Tibial nerve (tissue), 4 donors: ENCODE results near the gene FOXJ3. TPM values are rescaled to one million over a fixed set of nuclear protein-coding genes. Genes with fewer than 3 reads are reported as not detected.

ENCODE experiments used
- DNase-seq, 2 donors: peaks; one replicate each; pipeline ENCODE4 v3.0.0-alpha.2; 2019; ENCODE audit warnings: low spot score in 2 of 2
- H3K27ac ChIP-seq, 4 donors: fragments of 200-600 bp; sonication (generic) in 3 of 4; one replicate each; pipeline ENCODE4 v1.5.1; 2017 to 2019; ENCODE audit warnings: mild to moderate bottlenecking in 1 of 4
- H3K27me3 ChIP-seq, 2 donors: fragments of 200-600 bp; sonication (generic) in 1 of 2; one replicate each; pipeline versions ENCODE4 v1.5.1 to v1.6.0; 2017 to 2019
- H3K36me3 ChIP-seq, 3 donors: fragments of 200-600 bp; sonication (generic); one replicate each; pipeline ENCODE4 v1.5.1; 2018 to 2019
- H3K4me1 ChIP-seq, 4 donors: fragments of 200-600 bp; sonication (generic) in 3 of 4; one replicate each; pipeline ENCODE4 v1.5.1; 2017 to 2019
- H3K4me3 ChIP-seq, 4 donors: fragments of 200-600 bp; sonication (generic) in 3 of 4; one replicate each; pipeline ENCODE4 v1.5.1; 2017 to 2019; ENCODE audit warnings: mild to moderate bottlenecking in 1 of 4, moderate library complexity in 1 of 4
- H3K9me3 ChIP-seq, 4 donors: fragments of 200-600 bp; sonication (generic) in 3 of 4; one replicate each; pipeline ENCODE4 v1.5.1; 2017 to 2019
- EP300 ChIP-seq, 2 donors: sonication (generic); formaldehyde crosslinking; IDR thresholded peaks; one replicate each; pipeline ENCODE4 v1.6.1; 2017; ENCODE audit warnings: antibody characterized with exemption in 2 of 2, mild to moderate bottlenecking in 1 of 2
- POLR2A ChIP-seq, 2 donors: fragments of 450-650 bp; IDR thresholded peaks; one replicate each; pipeline ENCODE4 v1.6.1; 2017; ENCODE audit warnings: antibody characterized with exemption in 2 of 2, mild to moderate bottlenecking in 2 of 2, moderate library complexity in 2 of 2
- WGBS, 2 donors: methylation state at CpG; one replicate each; pipeline ENCODE4 v1.1.5; 2018; 5-methylcytosine and 5-hydroxymethylcytosine counted together
- total RNA-seq, 4 donors: library from RNA; depleted of rRNA; stranded (reverse); fragments of >200 nt; gene quantifications; one replicate each; pipeline ENCODE4 v1.1.0, GENCODE V29; 2016
- TF ChIP-seq, protein P1 (sequence below), 5 experiments: fragments of 200-600 bp in 3 of 5; fragments of 450-650 bp in 2 of 5; sonication (generic) in 3 of 5; IDR thresholded peaks; one replicate each; pipeline ENCODE4 v1.5.1; 2016 to 2019; ENCODE audit warnings: antibody characterized with exemption in 5 of 5, mild to moderate bottlenecking in 3 of 5, moderate library complexity in 2 of 5

Gene FOXJ3
- total RNA-seq, 4 donors from 2014 or later = 42.7 to 68.1 (median 64.5) TPM

DNA sequence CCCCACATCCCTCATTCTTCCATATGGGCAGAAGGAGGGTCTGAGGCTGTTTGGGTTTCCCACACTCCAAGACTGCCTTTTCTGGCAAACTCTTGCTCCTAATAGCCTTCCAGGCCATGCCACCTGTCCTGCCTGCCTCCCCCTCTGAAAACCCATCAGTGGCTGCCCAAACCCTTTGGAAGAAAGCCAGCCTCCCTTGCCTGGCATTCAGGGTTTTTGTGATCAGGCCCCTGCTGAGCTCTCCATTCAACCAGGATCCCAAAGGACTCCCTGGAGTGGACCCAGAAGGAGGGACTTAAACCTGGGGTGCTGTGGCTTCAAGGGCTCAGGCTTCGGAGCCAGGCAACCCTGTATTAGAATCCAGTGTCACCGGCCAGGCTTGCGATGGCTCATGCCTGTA lies 166.3 kb downstream of the FOXJ3 start:
- no peaks in the 10 kb centered on the region for H3K9me3 ChIP-seq
- 90 to 100% methylated on average over 2 to 3 of the region's 3 CpGs for WGBS, 2 donors
- TF ChIP-seq, protein P1, sequence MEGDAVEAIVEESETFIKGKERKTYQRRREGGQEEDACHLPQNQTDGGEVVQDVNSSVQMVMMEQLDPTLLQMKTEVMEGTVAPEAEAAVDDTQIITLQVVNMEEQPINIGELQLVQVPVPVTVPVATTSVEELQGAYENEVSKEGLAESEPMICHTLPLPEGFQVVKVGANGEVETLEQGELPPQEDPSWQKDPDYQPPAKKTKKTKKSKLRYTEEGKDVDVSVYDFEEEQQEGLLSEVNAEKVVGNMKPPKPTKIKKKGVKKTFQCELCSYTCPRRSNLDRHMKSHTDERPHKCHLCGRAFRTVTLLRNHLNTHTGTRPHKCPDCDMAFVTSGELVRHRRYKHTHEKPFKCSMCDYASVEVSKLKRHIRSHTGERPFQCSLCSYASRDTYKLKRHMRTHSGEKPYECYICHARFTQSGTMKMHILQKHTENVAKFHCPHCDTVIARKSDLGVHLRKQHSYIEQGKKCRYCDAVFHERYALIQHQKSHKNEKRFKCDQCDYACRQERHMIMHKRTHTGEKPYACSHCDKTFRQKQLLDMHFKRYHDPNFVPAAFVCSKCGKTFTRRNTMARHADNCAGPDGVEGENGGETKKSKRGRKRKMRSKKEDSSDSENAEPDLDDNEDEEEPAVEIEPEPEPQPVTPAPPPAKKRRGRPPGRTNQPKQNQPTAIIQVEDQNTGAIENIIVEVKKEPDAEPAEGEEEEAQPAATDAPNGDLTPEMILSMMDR (IDR thresholded peaks at IDR 0.05) = no peak
- no peaks in the 10 kb centered on the region for H3K36me3 ChIP-seq
- H3K27ac ChIP-seq = no peak overlapping the region
- peaks cover 0 to 7% of the 10 kb centered on the region in 2 donors for H3K27me3 ChIP-seq
- DNase-seq = no peak
- H3K4me1 ChIP-seq = peaks cover 0 to 29% (median 4%) of the 10 kb centered on the region in 4 donors
- H3K4me3 ChIP-seq = no peak overlapping the region

DNA sequence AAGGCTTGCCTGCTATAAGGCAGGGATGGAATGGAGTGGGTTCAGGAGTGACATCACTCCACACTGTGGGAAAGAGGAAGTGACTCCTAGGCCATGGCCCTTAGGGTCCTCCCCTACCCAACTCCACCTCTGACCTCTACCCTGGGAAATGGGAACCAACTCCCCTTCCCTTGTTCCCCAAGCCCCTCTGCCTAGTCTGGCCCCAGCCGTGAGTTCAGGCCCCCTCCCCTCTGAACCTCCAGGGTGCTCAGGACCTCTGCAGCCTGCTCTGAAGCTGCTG lies 166.7 kb downstream of the FOXJ3 start:
- no peak overlapping the region for H3K27ac ChIP-seq
- no peaks in the 10 kb centered on the region for H3K36me3 ChIP-seq
- H3K9me3 ChIP-seq = no peaks in the 10 kb centered on the region
- DNase-seq = no peak
- TF ChIP-seq EP300 (IDR thresholded peaks at IDR 0.05) (no peak), POLR2A (IDR thresholded peaks at IDR 0.05) (no peak)
- TF ChIP-seq, protein P1 (IDR thresholded peaks at IDR 0.05) = no peak
- H3K27me3 ChIP-seq = peaks cover 0 to 10% of the 10 kb centered on the region in 2 donors
- 15 to 38% methylated on average over 1 of the region's 1 CpG for WGBS, 2 donors
- H3K4me1 ChIP-seq = peaks cover 0 to 25% (median 4%) of the 10 kb centered on the region in 4 donors
- H3K4me3 ChIP-seq = no peak overlapping the region

DNA sequence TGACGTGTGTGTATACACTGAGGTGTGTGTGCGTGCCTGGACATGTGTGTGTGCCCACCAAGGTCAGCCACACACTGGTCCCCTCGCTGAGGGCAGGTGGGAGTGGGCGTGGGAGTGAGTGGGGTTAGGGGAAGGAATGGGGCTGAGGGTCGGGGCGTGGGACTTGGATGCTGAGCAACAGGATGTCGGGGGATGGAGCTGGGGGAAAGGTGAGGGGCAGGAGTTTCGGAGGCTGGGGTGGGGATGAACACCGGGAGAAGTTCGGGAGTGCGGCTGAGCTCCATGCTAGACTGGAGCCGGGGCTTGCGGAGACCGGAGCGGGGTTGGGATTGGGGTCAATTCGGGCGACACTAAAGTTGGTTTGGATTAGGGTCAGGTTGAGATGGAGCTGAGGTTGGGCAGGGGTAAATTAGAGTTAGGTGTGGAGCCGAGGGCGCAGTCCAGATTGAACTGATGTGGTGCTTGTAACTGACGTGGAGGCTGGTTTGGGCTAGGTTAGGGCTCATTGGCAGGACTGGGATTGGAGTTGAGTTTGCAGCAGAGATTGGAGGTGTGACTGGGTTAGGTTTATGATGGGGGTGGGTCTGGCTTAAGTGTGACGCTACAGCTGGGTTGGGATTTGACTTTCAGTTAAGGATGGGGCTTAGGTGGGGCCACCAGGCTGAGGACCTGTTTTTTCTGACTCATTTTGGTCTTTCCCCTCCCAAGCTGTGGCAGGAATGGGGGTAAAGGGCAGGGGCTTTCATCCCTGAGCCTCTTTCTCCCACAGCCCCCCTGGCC lies 167.2 kb downstream of the FOXJ3 start:
- H3K27me3 ChIP-seq = peaks cover 0 to 14% of the 10 kb centered on the region in 2 donors
- TF ChIP-seq, protein P1 (IDR thresholded peaks at IDR 0.05) = no peak
- no peak for TF ChIP-seq EP300 (IDR thresholded peaks at IDR 0.05)
- no peak for TF ChIP-seq POLR2A (IDR thresholded peaks at IDR 0.05)
- no peak for DNase-seq
- no peaks in the 10 kb centered on the region for H3K36me3 ChIP-seq
- no peaks in the 10 kb centered on the region for H3K9me3 ChIP-seq
- 81 to 82% methylated on average over 21 of the region's 21 CpGs for WGBS, 2 donors
- H3K27ac ChIP-seq = no peak overlapping the region
- H3K4me3 ChIP-seq = no peak overlapping the region
- peaks cover 0 to 20% (median 2%) of the 10 kb centered on the region in 4 donors for H3K4me1 ChIP-seq

DNA sequence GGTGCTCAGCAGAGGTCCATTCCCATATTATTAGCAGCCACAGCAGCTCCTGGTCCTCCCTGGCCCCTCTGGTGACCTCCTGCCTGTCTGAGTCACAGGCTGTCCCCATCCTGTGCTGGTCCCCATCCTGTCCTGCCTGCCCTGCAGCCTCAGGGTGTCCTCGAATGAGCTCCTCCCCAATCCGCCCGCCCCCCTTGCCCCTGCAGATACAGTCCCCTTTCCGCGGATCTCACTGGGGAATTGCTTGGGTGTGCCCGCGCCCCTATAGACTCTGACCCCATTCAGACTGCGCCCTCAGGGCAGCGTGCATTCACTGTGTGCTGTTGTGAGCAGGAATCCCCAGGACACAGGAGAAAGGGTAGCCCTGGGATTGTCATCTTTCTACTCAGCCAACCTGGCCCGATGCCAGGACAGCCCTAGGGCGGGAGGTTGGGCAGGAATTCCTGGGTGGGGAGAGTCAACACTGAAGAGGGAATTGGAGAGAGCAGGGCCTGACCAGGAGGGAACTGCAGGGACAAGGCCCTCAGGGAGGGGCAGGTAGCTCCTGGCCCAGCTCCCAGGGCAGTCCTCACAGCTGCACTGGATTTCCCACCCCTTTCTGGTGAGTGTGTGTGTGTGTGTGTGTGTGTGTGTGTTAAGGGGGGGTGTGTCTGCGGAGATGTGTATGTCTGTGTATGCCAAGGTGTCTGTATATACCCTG lies 169.4 kb downstream of the FOXJ3 start:
- WGBS, 2 donors = 32 to 33% methylated on average over 5 to 12 of the region's 12 CpGs
- Histone ChIP-seq H3K4me1 (peaks cover 0 to 9% (median 0%) of the 10 kb centered on the region in 4 donors), H3K4me3 (no peak overlapping the region), H3K27ac (peak overlapping the region in 1 of 4 donors; percentile 23), H3K9me3 (peaks cover 0 to 12% (median 2%) of the 10 kb centered on the region in 4 donors), H3K36me3 (no peaks in the 10 kb centered on the region), H3K27me3 (peaks cover 0 to 14% of the 10 kb centered on the region in 2 donors)
- no peak for DNase-seq
- TF ChIP-seq POLR2A (IDR thresholded peaks at IDR 0.05) = no peak
- TF ChIP-seq EP300 (IDR thresholded peaks at IDR 0.05) = no peak
- TF ChIP-seq, protein P1 (IDR thresholded peaks at IDR 0.05) = no peak
